H9 (cell line): ENCODE data around the gene CCDC122. TPM values are rescaled to one million over a fixed set of nuclear protein-coding genes. Genes with fewer than 3 reads are reported as not detected.

Experiments
- DNase-seq: peaks from one replicate; pipeline ENCODE4 v3.0.0-alpha.2; 2017
- H2AFZ ChIP-seq: one replicate; pipeline ENCODE4 v1.6.1; 2013; ENCODE audit warnings: mild to moderate bottlenecking, low read length, control low read depth, moderate library complexity
- H2AK5ac ChIP-seq: 2 replicates; pipeline ENCODE4 v1.6.1; 2013; ENCODE audit warnings: low read length, control low read depth, mixed read lengths; ENCODE audit not compliant: insufficient read length
- H2BK120ac ChIP-seq: one replicate; pipeline ENCODE4 v1.6.1; 2013; ENCODE audit warnings: low read depth, mild to moderate bottlenecking, low read length, control low read depth, inconsistent platforms; ENCODE audit not compliant: poor library complexity, severe bottlenecking
- H2BK12ac ChIP-seq: 2 replicates; pipeline ENCODE4 v1.6.1; 2013; ENCODE audit warnings: low read length, control low read depth, mixed read lengths, low read depth; ENCODE audit not compliant: insufficient read length
- H2BK15ac ChIP-seq: 2 replicates; pipeline ENCODE4 v1.6.1; 2013; ENCODE audit warnings: low read depth, low read length, control low read depth
- H2BK20ac ChIP-seq: one replicate; pipeline ENCODE4 v1.6.1; 2013; ENCODE audit warnings: low read depth, mild to moderate bottlenecking, low read length, control low read depth, inconsistent platforms; ENCODE audit not compliant: poor library complexity, severe bottlenecking
- H2BK5ac ChIP-seq: 2 replicates; pipeline ENCODE4 v1.6.1; 2013; ENCODE audit warnings: low read length, control low read depth, mixed read lengths; ENCODE audit not compliant: insufficient read length
- H3K14ac ChIP-seq: 2 replicates; pipeline ENCODE4 v1.6.1; 2013; ENCODE audit warnings: low read length, control low read depth; ENCODE audit not compliant: insufficient read depth
- H3K18ac ChIP-seq: 2 replicates; pipeline ENCODE4 v1.6.1; 2013; ENCODE audit warnings: low read depth, mild to moderate bottlenecking, mixed read lengths, low read length, control low read depth; ENCODE audit not compliant: insufficient read length
- H3K23ac ChIP-seq: 2 replicates; pipeline ENCODE4 v1.6.1; 2013; ENCODE audit warnings: low read length, control low read depth, mixed read lengths, low read depth; ENCODE audit not compliant: insufficient read length
- H3K23me2 ChIP-seq: 2 replicates; pipeline ENCODE4 v1.6.1; 2013; ENCODE audit warnings: low read depth, mild to moderate bottlenecking, mixed read lengths, low read length, control low read depth; ENCODE audit not compliant: insufficient read length, poor library complexity, severe bottlenecking
- H3K27ac ChIP-seq: 2 replicates; pipeline ENCODE4 v1.5.1; 2013; ENCODE audit warnings: low read length, control low read depth, mixed read lengths, low read depth; ENCODE audit not compliant: insufficient read length
- H3K27me3 ChIP-seq: 2 replicates; pipeline ENCODE4 v1.6.1; 2013; ENCODE audit warnings: low read length, control low read depth, inconsistent platforms; ENCODE audit not compliant: insufficient read depth
- H3K4ac ChIP-seq: 2 replicates; pipeline ENCODE4 v1.6.1; 2013; ENCODE audit warnings: low read depth, mild to moderate bottlenecking, control low read depth, inconsistent platforms, low read length, moderate library complexity
- H3K4me1 ChIP-seq: 2 replicates; pipeline ENCODE4 v1.6.1; 2013; ENCODE audit warnings: low read length, control low read depth, inconsistent platforms; ENCODE audit not compliant: insufficient read depth
- H3K4me2 ChIP-seq: 2 replicates; pipeline ENCODE4 v1.6.1; 2013; ENCODE audit warnings: low read length, control low read depth, mixed read lengths; ENCODE audit not compliant: insufficient read length, insufficient read depth
- H3K56ac ChIP-seq: 2 replicates; pipeline ENCODE4 v1.6.1; 2013; ENCODE audit warnings: low read depth, mild to moderate bottlenecking, mixed read lengths, low read length, control low read depth; ENCODE audit not compliant: insufficient read length
- H3K79me1 ChIP-seq: 2 replicates; pipeline ENCODE4 v1.6.1; 2013; ENCODE audit warnings: low read depth, mild to moderate bottlenecking, moderate library complexity, low read length, control low read depth, inconsistent platforms; ENCODE audit not compliant: insufficient read depth, poor library complexity, severe bottlenecking
- H3K79me2 ChIP-seq: 2 replicates; pipeline ENCODE4 v1.6.1; 2013; ENCODE audit warnings: low read length, control low read depth, inconsistent platforms; ENCODE audit not compliant: insufficient read depth
- H3K9ac ChIP-seq: 2 replicates; pipeline ENCODE4 v1.6.1; 2013; ENCODE audit warnings: low read length, control low read depth, mixed read lengths; ENCODE audit not compliant: insufficient read length; ENCODE audit errors: extremely low read depth
- H3K9me3 ChIP-seq: one replicate; pipeline ENCODE4 v1.6.1; 2013; ENCODE audit warnings: low read depth, low read length, inconsistent platforms; ENCODE audit not compliant: control insufficient read depth
- H3T11ph ChIP-seq: one replicate; pipeline ENCODE4 v1.6.1; 2013; ENCODE audit warnings: mild to moderate bottlenecking, low read length, control low read depth, inconsistent platforms
- H4K20me1 ChIP-seq: one replicate; pipeline ENCODE4 v1.6.1; 2013; ENCODE audit not compliant: control insufficient read depth, insufficient read length, insufficient read depth
- H4K5ac ChIP-seq: 2 replicates; pipeline ENCODE4 v1.6.1; 2013; ENCODE audit warnings: low read depth, mild to moderate bottlenecking, mixed read lengths, low read length, control low read depth; ENCODE audit not compliant: insufficient read length
- H4K8ac ChIP-seq: replicated peaks from 2 replicates; pipeline ENCODE4 v1.6.1; 2013; ENCODE audit warnings: low read length, control low read depth, mixed read lengths, low read depth; ENCODE audit not compliant: insufficient read length
- H4K91ac ChIP-seq: 2 replicates; pipeline ENCODE4 v1.6.1; 2013; ENCODE audit warnings: low read depth, mild to moderate bottlenecking, moderate library complexity, mixed read lengths, low read length, control low read depth; ENCODE audit not compliant: insufficient read length
- H3K27ac Mint-ChIP-seq, 3 experiments: 2 replicates in 2 of 3; 3 replicates in 1 of 3; pipeline ENCODE4 v1.8.0; 2020 to 2021; ENCODE audit warnings: mixed read lengths in 3 of 3, mild to moderate bottlenecking in 1 of 3, moderate library complexity in 1 of 3
- H3K27me3 Mint-ChIP-seq: 2 replicates; pipeline ENCODE4 v1.8.0; 2021; ENCODE audit warnings: low read depth, mild to moderate bottlenecking, moderate library complexity, mixed read lengths
- H3K36me3 Mint-ChIP-seq, 3 experiments: 2 replicates in 2 of 3; 3 replicates in 1 of 3; pipeline ENCODE4 v1.8.0; 2020 to 2021; ENCODE audit warnings: low read depth in 3 of 3, mixed read lengths in 3 of 3; ENCODE audit not compliant: insufficient read depth in 1 of 3
- H3K4me1 Mint-ChIP-seq, 2 experiments: 2 replicates each; pipeline ENCODE4 v1.8.0; 2020; ENCODE audit warnings: mixed read lengths in 2 of 2
- H3K4me3 Mint-ChIP-seq, 2 experiments: 2 replicates in 1 of 2; 3 replicates in 1 of 2; pipeline ENCODE4 v1.8.0; 2020 to 2021; ENCODE audit warnings: mild to moderate bottlenecking in 2 of 2, mixed read lengths in 2 of 2, moderate library complexity in 1 of 2
- H3K9me3 Mint-ChIP-seq, 2 experiments: 2 replicates in 1 of 2; 3 replicates in 1 of 2; pipeline ENCODE4 v1.8.0; 2020; ENCODE audit warnings: mild to moderate bottlenecking in 2 of 2, mixed read lengths in 2 of 2, moderate library complexity in 1 of 2
- CTCF ChIP-seq: fragments of 200-600 bp; sonication (generic); conservative IDR thresholded peaks from 3 replicates; pipeline ENCODE4 v1.8.0; 2021; ENCODE audit warnings: antibody characterized with exemption, mild to moderate bottlenecking
- WGBS: extraction: QIAGEN DNeasy Blood & Tissue Kit; methylation state at CpG from one replicate; pipeline ENCODE4 v1.1.7; 2013; ENCODE audit warnings: missing lambda C conversion rate, low lambda C conversion rate, mixed read lengths; ENCODE audit not compliant: insufficient read length; ENCODE audit errors: extremely low coverage; 5-methylcytosine and 5-hydroxymethylcytosine counted together
- total RNA-seq: library from RNA; stranded (reverse); gene quantifications from 2 replicates; pipeline ENCODE4 v1.2.1, GENCODE V29; 2021

The CCDC122 gene
- total RNA-seq, 1 experiment from 2014 or later, result 5.6 TPM

GRCh38 chr13:43799191-43799590 lies 80.3 kb downstream of the CCDC122 start:
- Histone ChIP-seq H3K23ac (no peak overlapping the region), H2BK20ac (no peak overlapping the region)
- no peak for TF ChIP-seq CTCF

More at GRCh38 chr13:43799191-43799590, 80.3 kb downstream of the CCDC122 start:
- Histone ChIP-seq H2BK12ac (no peak overlapping the region), H3K23me2 (no peaks in the 10 kb centered on the region), H2AFZ (no peak overlapping the region), H2AK5ac (no peak overlapping the region), H4K8ac (no peak overlapping the region), H3K14ac (no peak overlapping the region), H3K27ac (no peak overlapping the region), H3K9ac (no peak overlapping the region), H2BK15ac (no peak overlapping the region), H3K4me1 (no peaks in the 10 kb centered on the region), H2BK120ac (no peak overlapping the region), H3K4ac (no peak overlapping the region), H3K56ac (no peak overlapping the region), H2BK5ac (no peak overlapping the region), H4K91ac (no peak overlapping the region), H3K9me3 (no peaks in the 10 kb centered on the region), H4K5ac (no peak overlapping the region), H3K18ac (no peak overlapping the region), H3T11ph (no peak overlapping the region), H3K79me2 (no peaks in the 10 kb centered on the region), H4K20me1 (no peaks in the 10 kb centered on the region), H3K4me2 (no peak overlapping the region), H3K79me1 (no peaks in the 10 kb centered on the region), H3K27me3 (no peaks in the 10 kb centered on the region)
- H3K27me3 Mint-ChIP-seq, result peaks cover 6% of the 10 kb centered on the region
- WGBS, result no CpG with 5 or more reads among the region's 4 CpGs
- DNase-seq, result no peak
- H3K27ac Mint-ChIP-seq, result no peak overlapping the region
- H3K9me3 Mint-ChIP-seq, result no peaks in the 10 kb centered on the region; a peak in 1 of 5 replicates
- peaks cover 2% of the 10 kb centered on the region in 2 experiments for H3K4me1 Mint-ChIP-seq
- no peak overlapping the region for H3K4me3 Mint-ChIP-seq
- H3K36me3 Mint-ChIP-seq, result no peaks in the 10 kb centered on the region
